Stimulated activated CD4-positive, alpha-beta T cell treated with anti-CD3 and anti-CD28 coated beads, Interleukin-1b, Interleukin-23, amount 100 ng/mL, for 48 hours (primary cell): ENCODE data around the gene ERAL1.
A peak's percentile ranks its signal among the peaks of the same experiment; 100 is the strongest.
"Not testable (repeated sequence)": the region's sequence is repeated elsewhere in the genome, so short reads cannot be mapped to it uniquely, and the experiment has no call there.

Experiments used
- DNase-seq: peaks from one replicate; pipeline ENCODE4 v3.0.0-alpha.2; 2020

Gene ERAL1

DNA sequence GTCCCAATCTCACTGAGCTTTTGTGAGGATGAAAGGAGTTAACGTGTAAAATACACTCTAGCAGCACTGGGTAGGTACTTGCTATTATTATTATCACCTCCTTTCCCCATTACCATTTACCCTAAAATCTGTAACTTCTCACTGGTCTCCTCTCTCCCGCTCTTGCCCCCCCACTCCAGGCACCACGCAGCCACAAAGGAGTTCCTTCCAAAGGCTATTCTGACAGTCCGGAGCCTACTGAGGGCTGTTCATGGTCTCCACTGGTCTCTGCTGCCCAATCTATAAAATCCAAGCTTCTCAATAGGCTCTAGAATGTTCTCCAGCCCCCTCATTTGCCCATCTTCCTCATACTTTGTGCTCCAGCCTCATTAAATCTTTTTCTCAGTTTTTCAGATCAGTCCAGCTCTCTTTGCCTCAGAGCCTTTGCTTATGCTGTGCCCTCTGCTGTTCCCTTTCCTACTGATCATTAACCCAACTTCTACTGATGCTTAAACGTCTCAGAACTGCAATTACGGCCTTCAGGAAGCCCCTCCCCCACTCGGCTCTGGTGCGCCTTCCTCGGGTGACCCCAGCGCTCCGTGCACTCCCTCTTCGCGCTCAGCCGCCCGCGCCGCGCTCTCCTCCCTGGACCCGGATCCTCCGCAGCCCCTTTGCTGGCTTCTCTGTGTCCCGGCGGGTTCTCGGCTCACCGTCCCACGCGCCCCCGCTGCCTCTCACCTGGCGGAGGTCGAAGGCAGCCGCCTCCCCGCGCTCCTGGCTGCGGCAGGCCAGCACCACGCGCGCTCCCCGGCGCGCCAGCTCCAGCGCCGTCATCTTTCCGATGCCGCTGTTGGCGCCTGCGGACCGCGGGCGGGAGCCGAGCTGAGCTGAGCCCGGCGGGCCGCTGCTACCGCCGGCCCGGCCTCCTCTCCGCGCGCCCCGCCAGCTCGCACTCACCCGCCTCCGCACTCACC lies 47.3 kb downstream of the ERAL1 start:
- DNase-seq: peak; percentile 50

DNA sequence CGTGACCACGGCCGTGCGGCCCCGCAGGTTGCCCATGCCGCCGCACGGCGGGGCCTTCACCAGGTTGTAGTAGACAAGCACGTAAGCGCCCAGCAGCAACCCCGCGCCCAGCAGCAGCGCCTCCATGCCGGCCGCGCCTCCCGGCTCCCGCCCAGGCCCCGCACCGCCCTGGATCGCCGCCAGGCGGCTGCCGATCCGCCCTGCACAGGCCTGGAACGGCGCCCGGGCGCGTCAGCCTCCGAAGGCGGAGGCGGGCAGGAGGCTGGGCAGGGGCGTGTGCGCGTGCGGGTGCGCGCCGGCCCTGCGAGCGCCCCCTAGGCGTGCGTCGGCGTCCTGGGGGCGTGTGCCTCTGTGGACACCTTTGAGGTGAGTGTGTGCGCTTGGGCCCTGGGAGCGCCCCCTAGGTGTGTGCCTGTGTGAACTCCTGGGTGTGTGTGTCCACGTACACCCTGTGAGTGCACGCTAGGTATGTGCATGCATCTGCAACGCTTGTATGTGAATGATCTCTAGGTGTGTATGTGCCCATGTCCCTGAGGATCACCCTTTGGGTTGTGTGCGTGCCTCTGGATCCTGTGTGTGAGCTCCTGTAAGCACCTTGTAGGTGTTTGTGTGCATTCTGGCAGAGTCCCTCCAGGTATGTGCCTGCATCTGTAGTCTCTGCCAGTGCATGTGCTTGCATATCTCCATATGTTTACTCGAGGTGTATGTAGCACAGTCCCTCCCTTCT lies 48.2 kb downstream of the ERAL1 start, which contains the start of gene DHRS13:
Gene DHRS13, minus strand, starts transcription at position 261 of the 727 bp plus-strand sequence. Its CDS starts 135 bp downstream, at position 126.
- DNase-seq: peak; percentile 93

DNA sequence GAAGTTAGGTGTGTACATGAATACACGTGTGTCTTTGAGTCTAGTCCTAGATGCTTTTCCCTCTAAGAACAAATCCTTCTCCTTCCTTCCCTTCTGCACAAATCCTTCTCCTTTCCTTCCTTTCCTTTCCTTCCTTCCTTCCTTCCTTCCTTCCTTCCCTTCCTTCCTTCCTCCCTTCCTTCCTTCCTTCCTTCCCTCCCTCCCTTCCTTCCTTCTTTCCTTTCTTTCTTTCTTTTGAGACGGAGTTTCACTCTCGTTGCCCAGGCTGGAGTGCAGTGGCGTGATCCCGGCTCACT lies 48.7 kb downstream of the ERAL1 start:
- DNase-seq: not testable (repeated sequence)

DNA sequence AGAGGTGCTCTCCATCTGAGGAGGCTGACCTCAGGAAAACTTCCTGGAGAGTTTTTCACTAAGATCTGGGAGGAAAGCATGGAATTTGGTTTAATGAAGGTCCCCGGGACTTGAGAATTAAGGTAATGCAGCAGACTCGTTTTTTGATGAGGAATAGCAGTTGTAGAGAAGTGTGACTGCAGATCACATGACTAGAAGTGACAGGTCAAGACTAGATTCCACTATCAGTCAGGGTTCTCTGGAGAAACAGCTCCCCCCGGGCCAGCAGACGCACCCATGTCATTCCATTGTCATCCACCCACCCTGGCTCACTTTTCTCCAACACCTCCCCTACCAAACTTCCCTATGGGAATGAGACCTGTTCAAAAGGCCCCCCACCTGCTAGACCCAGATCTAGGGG lies 50.0 kb downstream of the ERAL1 start:
- DNase-seq: no peak

DNA sequence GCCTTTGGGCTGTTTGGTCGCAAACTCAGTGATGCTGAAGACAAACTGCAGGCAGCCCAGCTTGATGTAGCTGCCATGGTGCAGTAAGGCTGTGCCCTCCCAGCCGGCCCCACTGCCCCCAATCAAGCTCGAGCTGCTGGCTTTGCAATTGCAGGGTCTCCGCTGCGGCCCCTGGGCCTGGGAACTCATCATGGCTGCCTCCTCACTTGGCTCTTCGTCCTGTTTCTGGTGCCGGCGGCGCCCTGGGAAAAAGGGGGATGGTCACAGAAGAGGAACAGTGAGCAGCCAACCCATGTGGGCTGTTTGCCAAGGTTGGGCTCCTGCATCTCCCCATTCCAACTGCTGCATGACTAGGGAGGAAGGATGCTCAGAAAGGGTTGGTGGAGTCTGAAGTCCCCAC lies 51.5 kb downstream of the ERAL1 start:
- DNase-seq: no peak

DNA sequence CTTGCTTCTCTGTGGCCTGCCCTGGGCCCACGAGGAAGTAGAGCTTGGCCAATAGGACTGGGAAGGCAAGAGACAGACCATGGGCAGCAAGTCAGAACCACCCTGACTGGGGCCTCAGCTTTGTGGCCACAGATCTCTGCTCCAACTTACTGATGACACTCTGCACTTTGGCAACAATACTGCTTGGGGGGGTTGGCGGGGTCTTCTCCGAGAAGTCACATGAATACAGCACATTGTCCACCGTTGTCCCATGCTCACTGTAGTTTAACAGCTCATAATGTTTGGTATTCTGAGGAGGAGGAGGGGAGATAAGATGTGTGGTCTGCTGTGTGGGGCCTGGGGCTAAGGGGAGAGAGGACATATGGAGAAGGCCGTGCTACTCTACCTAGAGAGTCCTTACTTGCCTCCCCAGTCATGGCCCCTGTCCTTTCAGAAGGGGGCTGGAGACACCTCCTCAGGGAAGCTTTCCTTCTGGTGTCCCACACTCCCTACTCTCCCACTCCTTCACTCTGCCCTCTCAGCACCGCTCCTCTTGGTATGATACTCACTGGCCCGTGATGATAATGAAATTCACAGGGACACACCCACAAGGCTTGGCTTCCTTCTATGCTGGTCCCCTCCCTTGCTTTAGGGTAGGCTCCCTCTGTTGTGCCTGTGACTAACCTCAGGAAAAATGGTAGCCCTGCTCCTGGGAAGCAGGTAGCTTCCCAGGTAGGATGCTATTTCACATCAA lies 52.1 kb downstream of the ERAL1 start:
- no peak for DNase-seq

DNA sequence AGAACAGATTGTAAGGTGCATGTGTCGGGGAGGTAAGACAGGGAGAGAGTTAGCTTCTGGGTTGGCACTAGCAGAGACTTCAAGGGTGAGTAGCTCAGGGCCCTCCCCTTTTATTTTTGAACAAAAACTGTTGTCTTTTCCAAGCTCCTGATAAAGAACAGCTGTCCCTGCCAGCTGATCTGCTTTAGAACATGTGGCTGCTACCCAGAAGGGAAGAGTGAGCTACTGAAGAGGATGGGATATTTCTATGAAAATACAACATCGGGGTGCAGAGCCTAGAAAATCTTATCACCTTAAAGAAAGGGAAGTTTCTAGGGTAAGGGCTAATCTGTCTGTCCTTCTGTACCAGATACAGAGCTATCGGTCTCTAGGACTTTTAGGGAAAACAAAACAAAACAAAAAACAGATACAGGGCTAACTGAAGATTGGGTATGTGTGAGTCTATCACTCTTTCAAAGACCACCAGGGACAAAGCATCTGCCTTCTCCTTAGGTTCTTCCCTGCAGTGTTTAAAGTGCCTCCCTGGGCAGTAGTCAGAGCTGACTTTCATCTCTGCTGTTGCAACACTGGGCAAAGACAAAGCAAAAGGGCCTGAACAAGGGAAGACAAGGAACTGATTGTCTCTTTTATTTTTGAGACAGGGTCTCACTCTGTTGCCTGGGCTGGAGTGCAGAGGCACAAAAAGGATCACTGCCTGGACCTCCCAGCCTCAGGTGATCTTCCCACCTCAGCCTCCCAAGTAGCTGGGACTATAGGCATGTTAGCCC lies 53.1 kb downstream of the ERAL1 start:
- DNase-seq: no peak

DNA sequence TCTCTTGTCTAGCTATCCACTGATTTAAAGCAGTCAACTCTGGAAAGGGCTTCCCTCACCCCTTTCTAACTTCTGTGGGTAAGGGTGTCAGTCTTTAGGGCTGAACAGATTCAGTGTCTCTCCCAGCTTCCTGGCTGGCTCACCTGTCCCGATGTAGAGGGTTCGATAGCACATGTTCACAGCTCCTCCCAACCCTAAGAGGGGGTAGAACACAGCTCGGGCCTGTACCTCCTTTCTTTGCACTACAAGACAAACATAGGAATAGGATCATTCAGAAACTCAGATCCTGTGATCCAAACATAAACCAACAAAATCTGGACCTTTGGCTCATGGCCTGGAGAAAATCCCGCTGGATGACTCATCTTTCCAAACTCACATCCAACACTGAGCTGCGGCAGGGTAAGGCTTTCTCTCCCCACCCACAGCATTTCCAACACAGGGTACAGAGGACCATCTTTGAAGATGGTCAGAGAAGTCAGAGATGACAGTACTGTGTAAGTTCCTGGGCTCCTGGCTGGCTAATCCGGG lies 53.9 kb downstream of the ERAL1 start:
- DNase-seq: no peak

DNA sequence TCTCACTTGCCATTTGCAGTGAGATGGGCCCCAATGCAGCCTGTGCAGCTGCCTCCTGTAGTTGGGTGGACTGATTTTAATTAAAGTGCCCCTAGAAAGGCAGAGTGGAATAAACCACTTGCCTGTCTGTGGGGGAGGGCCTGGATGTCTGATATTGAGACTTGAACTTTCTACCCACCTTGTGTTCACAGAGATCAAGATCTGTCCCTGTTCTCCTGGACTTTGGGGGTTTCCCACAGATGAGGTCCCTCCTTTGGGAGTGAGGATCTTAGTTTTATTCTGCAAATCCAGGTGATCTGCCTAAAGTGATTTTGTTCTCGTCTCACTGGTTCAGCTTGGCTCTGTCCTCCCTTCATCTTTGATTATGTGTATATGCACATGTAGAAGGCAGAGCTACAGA lies 55.7 kb downstream of the ERAL1 start:
- no peak for DNase-seq
